Endothelial cell of umbilical vein (primary cell): ENCODE results near the gene C20orf141. TPM values are rescaled to one million over a fixed set of nuclear protein-coding genes. Genes with fewer than 3 reads are reported as not detected.

Experiments
- BruUV-seq: library from RNA; stranded (reverse); fragments of 400-500 nt; replicated peaks from 2 replicates; lab custom pipeline; 2021; lab: Mats Ljungman, UMichigan
- CTCF ChIA-PET: fragments of 300-600, 350-600 bp; sonication (Branson Sonifier 250); formaldehyde crosslinking; loops from one replicate; lab custom pipeline; 2021; ENCODE audit warnings: antibody characterized with exemption, inconsistent platforms; lab: Charles Lee
- POLR2A ChIA-PET: fragments of 300-600, 350-600 bp; sonication (Branson Sonifier 250); formaldehyde crosslinking; loops from one replicate; lab custom pipeline; 2021; ENCODE audit warnings: antibody characterized with exemption, inconsistent platforms; lab: Charles Lee
- DNase-seq: peaks from one replicate; pipeline ENCODE4 v3.0.0-alpha.2; 2011; ENCODE audit warnings: low read depth, low spot score
- FAIRE-seq: peaks from 2 replicates; lab custom pipeline; 2011; peaks lifted over from hg19 to GRCh38; lab: Jason Lieb, UNC
- H2AFZ ChIP-seq: 2 replicates; pipeline ENCODE4 v1.6.0; 2012; ENCODE audit warnings: low read depth, low read length, control low read depth, inconsistent platforms
- H3K27ac ChIP-seq: 2 replicates; pipeline ENCODE4 v1.5.1; 2011; ENCODE audit warnings: low read depth, mild to moderate bottlenecking, control low read depth, low read length, moderate library complexity; ENCODE audit not compliant: insufficient read depth
- H3K27me3 ChIP-seq, 2 experiments: 2 replicates each; pipeline versions ENCODE4 v1.6.0 to v1.6.1; 2011; ENCODE audit warnings: low read length in 2 of 2, mixed read lengths in 1 of 2; ENCODE audit not compliant: control insufficient read depth in 2 of 2, insufficient read depth in 2 of 2
- H3K36me3 ChIP-seq, 2 experiments: 2 replicates in 1 of 2; 3 replicates in 1 of 2; pipeline ENCODE4 v1.5.1; 2011; ENCODE audit warnings: low read length in 2 of 2, mild to moderate bottlenecking in 1 of 2, moderate library complexity in 1 of 2; ENCODE audit not compliant: control insufficient read depth in 2 of 2, insufficient read depth in 2 of 2; ENCODE audit errors: extremely low read depth in 1 of 2
- H3K4me1 ChIP-seq: 3 replicates; pipeline ENCODE4 v1.5.1; 2011; ENCODE audit warnings: mild to moderate bottlenecking, low read length; ENCODE audit not compliant: control insufficient read depth, insufficient read depth; ENCODE audit errors: extremely low read depth
- H3K4me2 ChIP-seq: 2 replicates; pipeline ENCODE4 v1.6.1; 2011; ENCODE audit warnings: low read length, control low read depth, mixed read lengths; ENCODE audit not compliant: insufficient read depth
- H3K4me3 ChIP-seq, 3 experiments: fragments of 200-600 bp in 1 of 3; sonication (generic), shearing (Covaris generic) in 1 of 3; replicated peaks in 1 of 3; 2 replicates each; pipeline ENCODE4 v1.5.1; 2011 to 2016; ENCODE audit warnings: control low read depth in 3 of 3, low read length in 3 of 3, mild to moderate bottlenecking in 2 of 3, inconsistent platforms in 1 of 3, low read depth in 1 of 3, moderate library complexity in 1 of 3; ENCODE audit not compliant: insufficient read depth in 1 of 3
- H3K79me2 ChIP-seq: 2 replicates; pipeline ENCODE4 v1.6.0; 2012; ENCODE audit warnings: low read length, inconsistent platforms; ENCODE audit not compliant: control insufficient read depth, insufficient read depth
- H3K9ac ChIP-seq: replicated peaks from 2 replicates; pipeline ENCODE3; 2011; ENCODE audit warnings: low read length, control low read depth; ENCODE audit not compliant: insufficient read depth; ENCODE audit errors: extremely low read depth
- H3K9me1 ChIP-seq: replicated peaks from 3 replicates; pipeline ENCODE4 v1.6.0; 2011; ENCODE audit warnings: mild to moderate bottlenecking, low read length; ENCODE audit not compliant: control insufficient read depth, insufficient read depth; ENCODE audit errors: extremely low read depth
- H3K9me3 ChIP-seq: replicated peaks from 2 replicates; pipeline ENCODE4 v1.5.1; 2012; ENCODE audit warnings: low read length, inconsistent platforms; ENCODE audit not compliant: control insufficient read depth, insufficient read depth
- H4K20me1 ChIP-seq: replicated peaks from 2 replicates; pipeline ENCODE3; 2011; ENCODE audit warnings: mild to moderate bottlenecking, low read length; ENCODE audit not compliant: control insufficient read depth, insufficient read depth; ENCODE audit errors: extremely low read depth
- CTCF ChIP-seq, 2 donors: IDR thresholded peaks; 1 replicate in 1 of 2; 2 replicates in 1 of 2; pipeline ENCODE4 v1.5.1; 2011; ENCODE audit warnings: low read length in 2 of 2, mild to moderate bottlenecking in 2 of 2, moderate library complexity in 2 of 2, control low read depth in 1 of 2, inconsistent platforms in 1 of 2, low read depth in 1 of 2; ENCODE audit not compliant: insufficient read depth in 1 of 2; ENCODE audit errors: extremely low read depth in 1 of 2
- EZH2 ChIP-seq: IDR thresholded peaks from 2 replicates; pipeline ENCODE4 v1.6.1; 2012; ENCODE audit warnings: borderline replicate concordance, low read depth, mild to moderate bottlenecking, moderate library complexity, low read length, inconsistent platforms; ENCODE audit not compliant: severe bottlenecking
- GATA2 ChIP-seq: IDR thresholded peaks from 2 replicates; pipeline ENCODE4 v1.7.0; 2011; ENCODE audit warnings: low read depth, mild to moderate bottlenecking, moderate library complexity, mixed read lengths, low read length; ENCODE audit not compliant: insufficient read length, insufficient read depth
- JUN ChIP-seq: IDR thresholded peaks from 2 replicates; pipeline ENCODE4 v1.6.1; 2011; ENCODE audit warnings: borderline replicate concordance, low read depth; ENCODE audit not compliant: insufficient read length, insufficient read depth
- MAX ChIP-seq: IDR thresholded peaks from 2 replicates; pipeline ENCODE4 v1.6.1; 2011; ENCODE audit not compliant: insufficient read depth, insufficient read length
- MYC ChIP-seq: IDR thresholded peaks from one replicate; pipeline ENCODE4 v1.6.1; 2011; ENCODE audit warnings: mild to moderate bottlenecking, low read depth, low read length
- POLR2A ChIP-seq: IDR thresholded peaks from 2 replicates; pipeline ENCODE4 v1.6.1; 2012; ENCODE audit warnings: low read depth, mild to moderate bottlenecking, control low read depth, low read length
- POLR2AphosphoS5 ChIP-seq: IDR thresholded peaks from 2 replicates; pipeline ENCODE4 v1.6.1; 2012; ENCODE audit warnings: low read depth, mild to moderate bottlenecking, control low read depth, low read length, moderate library complexity; ENCODE audit not compliant: insufficient read depth
- dilution Hi-C: fragments of 300-500 bp; cut with MboI; formaldehyde crosslinking; loops from one replicate; pipeline ENCODE4 v1.15.0; 2019; ENCODE audit warnings: low sequenced_read_pairs; ENCODE audit not compliant: extremely low pct_ligation_motif_present
- intact Hi-C: fragments of 100-400 bp; cut with micrococcal nuclease; formaldehyde crosslinking; loops from one replicate; pipeline ENCODE4 v1.10.0; 2022
- polyA plus RNA-seq, 4 experiments: library from polyadenylated mRNA; depleted of rRNA in 3 of 4; stranded (reverse) in 3 of 4; unstranded in 1 of 4; fragments of >200 nt; gene quantifications; 2 replicates each; pipeline versions ENCODE4 v1.2.1 to v1.2.3, GENCODE V29; 2011 to 2012; ENCODE audit warnings: missing spikeins in 1 of 4
- total RNA-seq: library from RNA; stranded (reverse); gene quantifications from 2 replicates; pipeline ENCODE4 v1.2.3, GENCODE V29; 2021

Gene C20orf141
- total and polyA plus RNA-seq, 2 donors (not counting 3 experiments of a cell fraction or from before 2014, with no cell fraction given): not detected

GRCh38 chr20:2794866-2795447 lies 19.8 kb upstream of the C20orf141 start:
- no peak overlapping the region for H3K4me3 ChIP-seq
- no peaks in the 10 kb centered on the region for H3K79me2 ChIP-seq
- H3K9me1 ChIP-seq: no peaks in the 10 kb centered on the region
- no peak overlapping the region for H3K27ac ChIP-seq
- no peaks in the 10 kb centered on the region for H3K36me3 ChIP-seq
- peaks cover 8 to 11% of the 10 kb centered on the region in 2 experiments for H3K27me3 ChIP-seq
- no peak for DNase-seq
- ChIA-PET POLR2A (no interaction called here), CTCF (no interaction called here)
- no peak overlapping the region for H3K4me2 ChIP-seq
- dilution Hi-C loops: no loop called here
- intact Hi-C loops: no loop called here
- H3K9ac ChIP-seq: no peak overlapping the region
- H4K20me1 ChIP-seq: no peaks in the 10 kb centered on the region
- no TSS peak for BruUV-seq
- no peaks in the 10 kb centered on the region for H3K9me3 ChIP-seq
- no peak overlapping the region for H2AFZ ChIP-seq
- no peaks in the 10 kb centered on the region for H3K4me1 ChIP-seq
- FAIRE-seq: no peak
- no peak for TF ChIP-seq EZH2
- TF ChIP-seq MAX: no peak
- TF ChIP-seq GATA2: no peak
- TF ChIP-seq POLR2A: no peak
- no peak for TF ChIP-seq POLR2AphosphoS5
- no peak for TF ChIP-seq JUN
- TF ChIP-seq CTCF (IDR thresholded peaks at IDR 0.05; ENCODE audit: extremely low read depth in 1 of 2, insufficient read depth in 1 of 2, low read depth in 1 of 2, low read length in 2 of 2): no peak
- no peak for TF ChIP-seq MYC
